Ureter (tissue), 1 donor: ENCODE results near the gene BAIAP3. TPM values are rescaled to one million over a fixed set of nuclear protein-coding genes. Genes with fewer than 3 reads are reported as not detected.

Source experiments
- DNase-seq: peaks from one replicate; pipeline ENCODE4 v3.0.0-alpha.2; 2020; ENCODE audit warnings: low spot score
- total RNA-seq: library from RNA; stranded (reverse); gene quantifications from one replicate; pipeline ENCODE4 v1.2.4, GENCODE V29; 2023
- donor health status: DM: yes; HTN: yes; CAD: no.

BAIAP3 gene
- total RNA-seq, 1 donor from 2014 or later = 3.9 TPM

GRCh38 chr16:1345651-1346421 is 12.4 kb downstream of the BAIAP3 start:
- DNase-seq = no peak

DNA sequence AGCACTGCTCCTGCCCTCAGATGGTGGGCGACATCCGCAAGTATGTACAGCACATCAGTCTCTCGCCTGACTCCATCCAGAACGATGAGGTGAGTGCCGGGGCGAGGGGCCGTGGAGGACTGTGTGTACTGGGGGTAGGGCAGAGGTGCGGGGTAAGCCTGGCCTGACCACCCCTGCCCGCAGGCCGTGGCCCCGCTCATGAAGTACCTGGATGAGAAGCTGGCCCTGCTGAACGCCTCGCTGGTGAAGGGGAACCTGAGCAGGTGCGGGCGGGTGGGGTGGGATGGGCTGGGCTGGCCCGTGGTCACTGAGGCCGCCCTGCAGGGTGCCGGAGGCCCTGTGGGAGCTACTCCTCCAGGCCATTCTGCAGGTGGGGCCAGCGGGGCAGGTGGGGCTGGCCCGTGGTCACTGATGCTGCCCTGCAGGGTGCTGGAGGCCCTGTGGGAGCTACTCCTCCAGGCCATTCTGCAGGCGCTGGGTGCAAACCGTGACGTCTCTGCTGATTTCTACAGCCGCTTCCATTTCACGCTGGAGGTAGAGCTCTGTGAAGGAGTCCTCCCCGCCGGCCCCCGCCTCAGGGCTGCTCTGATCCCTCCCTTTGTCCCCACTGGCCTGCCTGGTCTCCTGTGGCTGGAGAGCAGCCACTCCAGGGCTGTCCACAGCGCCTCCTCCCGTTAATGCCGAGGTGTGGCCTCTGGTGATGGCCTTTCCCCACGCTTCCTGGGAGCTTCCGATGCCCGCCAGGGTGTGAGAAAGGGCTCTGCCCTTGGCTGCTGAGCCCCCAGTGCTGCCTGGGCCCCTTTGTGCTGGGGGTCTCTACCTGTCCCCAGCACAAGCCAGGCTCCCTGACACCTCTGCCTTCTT is 13.2 kb downstream of the BAIAP3 start:
- no peak for DNase-seq

DNA sequence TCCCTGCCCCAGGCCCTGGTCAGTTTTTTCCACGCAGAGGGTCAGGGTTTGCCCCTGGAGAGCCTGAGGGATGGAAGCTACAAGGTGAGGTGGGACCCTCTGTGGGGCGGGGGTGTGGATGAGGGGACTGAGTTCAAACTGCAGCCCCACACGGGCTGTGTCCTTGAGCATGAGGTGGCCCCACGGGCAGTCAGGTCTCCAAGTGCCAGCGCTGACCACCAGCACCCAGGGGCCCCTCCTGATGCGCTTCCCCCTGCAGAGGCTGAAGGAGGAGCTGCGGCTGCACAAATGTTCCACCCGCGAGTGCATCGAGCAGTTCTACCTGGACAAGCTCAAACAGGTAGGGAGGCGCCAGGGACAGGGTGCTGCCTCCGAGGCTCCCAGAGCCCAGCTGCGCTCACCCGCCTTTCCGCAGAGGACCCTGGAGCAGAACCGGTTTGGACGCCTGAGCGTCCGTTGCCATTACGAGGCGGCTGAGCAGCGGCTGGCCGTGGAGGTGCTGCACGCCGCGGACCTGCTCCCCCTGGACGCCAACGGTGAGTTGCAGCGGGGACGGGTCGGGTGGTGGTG is 13.9 kb downstream of the BAIAP3 start:
- no peak for DNase-seq

DNA sequence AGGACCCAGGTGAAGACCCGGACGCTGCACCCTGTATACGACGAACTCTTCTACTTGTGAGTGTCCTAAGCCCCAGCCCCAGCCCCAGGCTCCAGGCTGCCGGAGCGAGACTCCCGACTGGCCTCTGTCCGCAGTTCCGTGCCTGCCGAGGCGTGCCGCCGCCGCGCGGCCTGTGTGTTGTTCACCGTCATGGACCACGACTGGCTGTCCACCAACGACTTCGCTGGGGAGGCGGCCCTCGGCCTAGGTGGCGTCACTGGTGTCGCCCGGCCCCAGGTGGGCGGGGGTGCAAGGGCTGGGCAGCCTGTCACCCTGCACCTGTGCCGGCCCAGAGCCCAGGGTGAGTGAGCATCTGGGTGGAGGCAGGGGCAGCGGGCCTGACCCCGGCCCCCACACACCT is 14.5 kb downstream of the BAIAP3 start:
- DNase-seq = no peak

- DNase-seq = no peak
Measured at GRCh38 chr16:1348441-1348840, 15.0 kb downstream of the BAIAP3 start.

GRCh38 chr16:1348926-1349325 is 15.5 kb downstream of the BAIAP3 start:
- no peak for DNase-seq

- DNase-seq = no peak
Measured at GRCh38 chr16:1349351-1349750, 15.9 kb downstream of the BAIAP3 start.

DNA sequence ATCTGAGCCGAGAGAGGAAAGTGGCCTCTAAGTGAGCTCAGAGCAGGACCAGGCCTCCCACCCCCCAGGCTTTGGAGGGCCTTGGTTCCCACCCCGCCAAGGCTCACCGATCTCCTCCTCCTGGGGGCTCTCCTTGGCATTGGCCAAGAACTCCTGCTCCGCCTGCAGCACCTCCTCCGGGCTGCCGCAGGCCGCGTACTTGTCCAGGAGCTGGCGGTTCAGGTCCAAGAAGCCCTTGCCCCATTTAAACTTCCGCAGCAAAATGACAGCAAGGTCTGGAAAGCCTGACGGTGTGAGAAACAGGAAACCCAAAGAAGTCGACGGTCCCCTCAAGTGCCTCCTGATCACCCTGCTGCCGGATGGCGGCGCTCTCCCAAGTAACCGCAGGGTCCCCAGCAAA is 16.5 kb downstream of the BAIAP3 start:
- DNase-seq = no peak

DNA sequence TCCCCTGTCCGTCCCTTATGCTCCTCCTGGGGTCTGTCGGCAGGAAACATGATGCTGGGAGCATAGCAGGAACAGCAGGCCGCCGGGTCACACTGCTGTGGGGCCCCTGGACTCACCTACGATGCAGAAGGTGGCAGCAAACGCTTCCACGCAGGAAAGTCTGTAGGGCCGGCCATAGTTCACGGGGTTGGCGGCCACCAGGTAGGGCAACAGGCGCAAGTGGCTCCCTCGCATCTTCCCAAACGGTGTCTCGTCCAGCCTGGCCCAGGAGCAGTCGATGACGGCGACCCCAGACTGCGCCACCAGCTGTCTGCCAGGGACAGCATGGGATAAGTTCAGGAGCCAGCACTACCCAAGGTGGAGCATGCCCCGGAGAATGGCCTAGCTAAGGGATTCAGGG is 17.2 kb downstream of the BAIAP3 start:
- DNase-seq = no peak

- DNase-seq = no peak
Measured at GRCh38 chr16:1351215-1351581, 17.8 kb downstream of the BAIAP3 start.

DNA sequence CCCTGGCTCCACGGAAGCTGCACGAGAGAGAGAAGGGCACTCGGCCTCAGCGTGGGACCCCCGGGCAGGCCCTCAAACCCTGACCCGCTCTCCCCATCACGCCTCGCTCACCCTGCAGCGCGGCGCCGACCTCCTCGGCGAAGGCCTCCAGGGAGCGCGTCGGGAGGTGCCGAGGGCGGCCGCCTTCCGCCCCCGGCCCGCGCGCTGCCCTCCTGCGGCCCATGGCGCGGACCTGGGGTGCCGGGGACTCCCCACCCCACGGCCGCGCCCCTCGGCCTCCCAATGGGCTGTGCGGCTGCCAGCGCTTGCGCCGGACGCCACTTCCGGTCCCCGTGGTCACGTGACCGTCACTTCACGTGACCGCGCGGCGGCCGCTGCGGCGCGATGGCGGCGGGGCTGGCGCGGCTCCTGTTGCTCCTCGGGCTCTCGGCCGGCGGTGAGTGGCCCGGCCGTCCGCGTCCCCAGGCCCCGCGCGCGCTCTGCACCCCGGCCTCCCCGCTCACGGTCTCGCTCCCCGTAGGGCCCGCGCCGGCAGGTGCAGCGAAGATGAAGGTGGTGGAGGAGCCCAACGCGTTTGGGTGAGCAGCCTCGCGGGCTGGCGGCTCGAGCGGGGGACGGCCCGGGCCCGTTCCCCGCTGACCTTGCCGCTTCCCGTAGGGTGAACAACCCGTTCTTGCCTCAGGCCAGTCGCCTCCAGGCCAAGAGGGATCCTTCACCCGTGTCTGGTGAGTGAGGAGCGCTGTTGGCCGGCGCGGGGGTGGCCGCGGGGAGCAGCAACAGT is 18.3 kb downstream of the BAIAP3 start, which contains the start of the genes GNPTG and TSR3:
Gene GNPTG, plus strand, starts transcription at position 350 of the 781 bp plus-strand sequence. Its CDS starts 35 bp downstream, at position 385.
Gene TSR3, minus strand, starts transcription at position 297 of the 781 bp plus-strand sequence. Its CDS starts 74 bp downstream, at position 223.
- DNase-seq = peak; percentile 87

GRCh38 chr16:1354815-1355540 is 21.5 kb downstream of the BAIAP3 start:
- DNase-seq = no peak

- DNase-seq = no peak
Measured at GRCh38 chr16:1355591-1355990, 22.1 kb downstream of the BAIAP3 start.

- no peak for DNase-seq
Measured at GRCh38 chr16:1356061-1356900, 22.8 kb downstream of the BAIAP3 start.

DNA sequence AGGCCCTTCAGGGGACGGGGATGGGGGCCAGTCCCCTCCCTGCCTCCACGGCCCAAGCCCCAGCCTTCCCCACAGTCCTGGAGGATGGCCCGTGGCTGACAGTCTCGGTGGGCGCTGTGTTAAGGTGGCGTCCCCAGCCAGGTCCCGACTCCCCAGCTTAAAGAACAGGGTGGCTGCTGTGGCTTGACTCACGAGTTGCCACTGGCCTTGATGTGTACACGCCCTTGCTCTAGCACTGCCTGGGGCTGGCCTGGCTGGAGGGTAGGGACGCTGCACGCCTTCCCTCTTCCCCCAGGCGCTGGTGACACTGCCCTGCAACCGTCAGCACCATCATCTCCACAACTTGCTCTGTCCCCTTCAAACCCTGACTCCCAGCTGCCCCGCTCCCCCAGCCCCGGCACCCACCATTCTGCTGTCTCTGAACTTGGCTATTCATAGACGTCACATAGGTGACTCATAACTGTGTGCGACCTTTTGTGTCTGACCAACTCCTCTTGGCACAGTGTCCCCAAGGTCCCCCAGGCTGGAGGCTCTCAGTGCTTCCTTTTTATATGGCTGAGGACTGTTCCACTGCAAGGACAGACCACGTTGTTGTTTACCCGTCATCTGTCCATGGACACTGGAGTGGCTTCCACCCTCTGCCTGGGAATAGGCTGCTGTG is 24.6 kb downstream of the BAIAP3 start:
- no peak for DNase-seq

DNA sequence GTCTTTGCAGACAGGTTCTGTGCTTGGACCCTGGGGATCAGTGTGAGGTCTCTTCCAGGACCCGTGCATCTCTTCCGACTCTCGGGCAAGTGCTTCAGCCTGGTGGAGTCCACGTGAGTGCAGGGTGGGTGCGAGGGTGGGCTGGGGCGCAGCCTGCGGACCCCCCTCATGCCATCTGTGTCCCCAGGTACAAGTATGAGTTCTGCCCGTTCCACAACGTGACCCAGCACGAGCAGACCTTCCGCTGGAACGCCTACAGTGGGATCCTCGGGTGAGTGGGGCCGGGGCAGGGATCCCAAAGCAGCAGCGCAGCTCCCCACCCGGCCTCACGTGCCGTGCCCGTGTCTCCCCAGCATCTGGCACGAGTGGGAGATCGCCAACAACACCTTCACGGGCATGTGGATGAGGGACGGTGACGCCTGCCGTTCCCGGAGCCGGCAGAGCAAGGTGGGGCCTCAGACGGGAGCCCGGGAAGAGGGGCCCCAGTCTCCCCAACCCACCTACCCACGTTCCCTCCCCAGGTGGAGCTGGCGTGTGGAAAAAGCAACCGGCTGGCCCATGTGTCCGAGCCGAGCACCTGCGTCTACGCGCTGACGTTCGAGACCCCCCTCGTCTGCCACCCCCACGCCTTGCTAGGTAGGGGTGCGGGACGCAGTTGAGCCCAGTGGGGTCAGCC is 28.4 kb downstream of the BAIAP3 start:
- no peak for DNase-seq

DNA sequence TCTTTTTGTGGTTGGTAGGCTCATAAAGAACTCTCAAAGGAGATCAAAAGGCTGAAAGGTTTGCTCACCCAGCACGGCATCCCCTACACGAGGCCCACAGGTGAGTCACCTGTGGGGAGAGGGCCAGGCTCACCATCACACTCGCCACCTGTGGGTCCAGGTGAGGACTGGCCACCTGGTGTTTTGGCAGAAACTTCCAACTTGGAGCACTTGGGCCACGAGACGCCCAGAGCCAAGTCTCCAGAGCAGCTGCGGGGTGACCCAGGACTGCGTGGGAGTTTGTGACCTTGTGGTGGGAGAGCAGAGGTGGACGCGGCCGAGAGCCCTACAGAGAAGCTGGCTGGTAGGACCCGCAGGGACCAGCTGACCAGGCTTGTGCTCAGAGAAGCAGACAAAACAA is 29.4 kb downstream of the BAIAP3 start:
- DNase-seq = no peak

GRCh38 chr16:1363501-1364041 is 30.1 kb downstream of the BAIAP3 start:
- DNase-seq = no peak

- no peak for DNase-seq
Measured at GRCh38 chr16:1364510-1364909, 31.1 kb downstream of the BAIAP3 start.
